Right atrium auricular region (tissue), 2 donors: ENCODE data around the gene ZNF365. TPM values are rescaled to one million over a fixed set of nuclear protein-coding genes. Genes with fewer than 3 reads are reported as not detected.
"Not testable (repeated sequence)": the region's sequence is repeated elsewhere in the genome, so short reads cannot be mapped to it uniquely, and the experiment has no call there.

ENCODE experiments used
- DNase-seq: peaks from one replicate; pipeline ENCODE4 v3.0.0-alpha.2; 2019; ENCODE audit warnings: low spot score
- H3K27ac ChIP-seq, 2 donors: fragments of 200-600 bp; sonication (generic); 1 replicate in 1 of 2; 2 replicates in 1 of 2; pipeline ENCODE4 v1.5.1; 2016 to 2019
- H3K27me3 ChIP-seq, 2 donors: fragments of 200-600 bp; sonication (generic); one replicate each; pipeline versions ENCODE4 v1.5.1 to v1.6.0; 2017 to 2019
- H3K36me3 ChIP-seq: fragments of 200-600 bp; sonication (generic); one replicate; pipeline ENCODE4 v1.5.1; 2016
- H3K4me1 ChIP-seq, 2 donors: fragments of 200-600 bp; sonication (generic); one replicate each; pipeline versions ENCODE4 v1.5.1 to v1.6.0; 2017 to 2019
- H3K4me3 ChIP-seq, 2 donors: fragments of 200-600 bp; sonication (generic); 1 replicate in 1 of 2; 2 replicates in 1 of 2; pipeline ENCODE4 v1.5.1; 2017 to 2019; ENCODE audit warnings: mild to moderate bottlenecking in 1 of 2, moderate library complexity in 1 of 2
- H3K9me3 ChIP-seq, 2 donors: fragments of 200-600 bp; sonication (generic); one replicate each; pipeline ENCODE4 v1.5.1; 2019
- CTCF ChIP-seq, 2 donors: fragments of 200-600 bp; sonication (generic); IDR thresholded peaks; one replicate each; pipeline ENCODE4 v1.5.1; 2019; ENCODE audit warnings: antibody characterized with exemption in 2 of 2
- total RNA-seq, 2 donors: library from RNA; depleted of rRNA; stranded (reverse); fragments of >200 nt; gene quantifications; one replicate each; pipeline ENCODE4 v1.1.0, GENCODE V29; 2016

Gene ZNF365
- total RNA-seq, 2 donors from 2014 or later, result 1.1 to 3.6 TPM

GRCh38 chr10:62394556-62395018, 20.4 kb downstream of the ZNF365 start:
- Histone ChIP-seq H3K27me3 (no peaks in the 10 kb centered on the region), H3K4me1 (no peaks in the 10 kb centered on the region), H3K36me3 (no peaks in the 10 kb centered on the region), H3K9me3 (no peaks in the 10 kb centered on the region), H3K27ac (no peak overlapping the region), H3K4me3 (no peak overlapping the region)
- DNase-seq, result no peak
- no peak for TF ChIP-seq CTCF (IDR thresholded peaks at IDR 0.05)

- H3K9me3 ChIP-seq, result no peaks in the 10 kb centered on the region
- no peaks in the 10 kb centered on the region for H3K27me3 ChIP-seq
- TF ChIP-seq CTCF (IDR thresholded peaks at IDR 0.05), result no peak
- no peak overlapping the region for H3K27ac ChIP-seq
- H3K4me1 ChIP-seq, result no peaks in the 10 kb centered on the region
- H3K36me3 ChIP-seq, result no peaks in the 10 kb centered on the region
- H3K4me3 ChIP-seq, result no peak overlapping the region
- no peak for DNase-seq
Observed at GRCh38 chr10:62395892-62396291, 21.7 kb downstream of the ZNF365 start.

- no peak for DNase-seq
- Histone ChIP-seq H3K27ac (no peak overlapping the region), H3K9me3 (no peaks in the 10 kb centered on the region), H3K36me3 (no peaks in the 10 kb centered on the region), H3K27me3 (no peaks in the 10 kb centered on the region), H3K4me3 (no peak overlapping the region), H3K4me1 (no peaks in the 10 kb centered on the region)
- TF ChIP-seq CTCF (IDR thresholded peaks at IDR 0.05), result no peak
Observed at GRCh38 chr10:62396864-62397263, 22.7 kb downstream of the ZNF365 start.

GRCh38 chr10:62399211-62399610, 25.0 kb downstream of the ZNF365 start:
- H3K27me3 ChIP-seq, result no peaks in the 10 kb centered on the region
- H3K9me3 ChIP-seq, result no peaks in the 10 kb centered on the region
- no peak for DNase-seq
- no peaks in the 10 kb centered on the region for H3K4me1 ChIP-seq
- no peaks in the 10 kb centered on the region for H3K36me3 ChIP-seq
- H3K27ac ChIP-seq, result no peak overlapping the region
- no peak overlapping the region for H3K4me3 ChIP-seq
- no peak for TF ChIP-seq CTCF (IDR thresholded peaks at IDR 0.05)

GRCh38 chr10:62402508-62402907, 28.3 kb downstream of the ZNF365 start:
- Histone ChIP-seq H3K36me3 (no peaks in the 10 kb centered on the region), H3K4me3 (no peak overlapping the region), H3K27me3 (no peaks in the 10 kb centered on the region), H3K4me1 (no peaks in the 10 kb centered on the region), H3K9me3 (peaks cover 0 to 8% of the 10 kb centered on the region in 2 donors), H3K27ac (no peak overlapping the region)
- DNase-seq, result no peak
- TF ChIP-seq CTCF (IDR thresholded peaks at IDR 0.05), result no peak

- peaks cover 0 to 16% of the 10 kb centered on the region in 2 donors for H3K9me3 ChIP-seq
- not testable (repeated sequence) for H3K4me3 ChIP-seq, H3K4me1 ChIP-seq, H3K27me3 ChIP-seq, H3K36me3 ChIP-seq, H3K27ac ChIP-seq, DNase-seq
Observed at GRCh38 chr10:62410528-62410927, 36.4 kb downstream of the ZNF365 start.

GRCh38 chr10:62410934-62411333, 36.8 kb downstream of the ZNF365 start:
- H3K27ac ChIP-seq, DNase-seq, H3K27me3 ChIP-seq, H3K36me3 ChIP-seq, H3K4me1 ChIP-seq, H3K4me3 ChIP-seq: not testable (repeated sequence)
- peaks cover 0 to 16% of the 10 kb centered on the region in 2 donors for H3K9me3 ChIP-seq
